Stimulated activated CD4-positive, alpha-beta T cell treated with anti-CD3 and anti-CD28 coated beads, Interleukin-4, amount 100 ng/mL, for 24 hours (primary cell): Measurements from ENCODE around the gene SHISAL2A.

Source experiments
- DNase-seq: peaks from one replicate; pipeline ENCODE4 v3.0.0-alpha.2; 2020

The SHISAL2A gene

GRCh38 chr1:52623812-52624211 lies 9.2 kb upstream of the SHISAL2A start:
- DNase-seq, result no peak

GRCh38 chr1:52627028-52627427 lies 5.9 kb upstream of the SHISAL2A start:
- no peak for DNase-seq

- no peak for DNase-seq
Observed at GRCh38 chr1:52628614-52629324, 4.2 kb upstream of the SHISAL2A start.

- DNase-seq, result no peak
Observed at GRCh38 chr1:52629325-52629643, 3.7 kb upstream of the SHISAL2A start.

- no peak for DNase-seq
Observed at GRCh38 chr1:52629667-52630066, 3.3 kb upstream of the SHISAL2A start.

- no peak for DNase-seq
Observed at GRCh38 chr1:52631759-52632331, 1.1 kb upstream of the SHISAL2A start.

- DNase-seq, result peak; percentile 26
Observed at GRCh38 chr1:52633291-52633754, 355 bp downstream of the SHISAL2A start.

GRCh38 chr1:52634111-52634510 lies 1.1 kb downstream of the SHISAL2A start:
- no peak for DNase-seq

- no peak for DNase-seq
Observed at GRCh38 chr1:52635321-52636089, 2.5 kb downstream of the SHISAL2A start.

- DNase-seq, result peak; percentile 66
Observed at GRCh38 chr1:52636721-52637695, 4.0 kb downstream of the SHISAL2A start.

- DNase-seq, result no peak
Observed at GRCh38 chr1:52637946-52638345, 5.0 kb downstream of the SHISAL2A start.

GRCh38 chr1:52640697-52641096 lies 7.7 kb downstream of the SHISAL2A start:
- DNase-seq, result no peak

- DNase-seq, result no peak
Observed at GRCh38 chr1:52641307-52641706, 8.3 kb downstream of the SHISAL2A start.

- no peak for DNase-seq
Observed at GRCh38 chr1:52645261-52645660, 12.3 kb downstream of the SHISAL2A start.

- no peak for DNase-seq
Observed at GRCh38 chr1:52651904-52652303, 18.9 kb downstream of the SHISAL2A start.

- no peak for DNase-seq
Observed at GRCh38 chr1:52653207-52653849, 20.4 kb downstream of the SHISAL2A start.

GRCh38 chr1:52654063-52654462 lies 21.1 kb downstream of the SHISAL2A start:
- DNase-seq, result no peak

GRCh38 chr1:52657702-52658101 lies 24.7 kb downstream of the SHISAL2A start:
- DNase-seq, result no peak

- no peak for DNase-seq
Observed at GRCh38 chr1:52658795-52659194, 25.8 kb downstream of the SHISAL2A start.

GRCh38 chr1:52659356-52659755 lies 26.4 kb downstream of the SHISAL2A start:
- peak; percentile 22 for DNase-seq

- DNase-seq, result no peak
Observed at GRCh38 chr1:52659851-52660596, 27.1 kb downstream of the SHISAL2A start.

GRCh38 chr1:52660807-52661206 lies 27.8 kb downstream of the SHISAL2A start:
- no peak for DNase-seq
